ENCODE data around the gene GALNT11.
"Not testable (repeated sequence)": the region's sequence is repeated elsewhere in the genome, so short reads cannot be mapped to it uniquely, and the experiment has no call there.

GALNT11 gene

GRCh38 chr7:152076940-152077933, 51.8 kb downstream of the GALNT11 start:
- DNase-seq = no peak

DNA sequence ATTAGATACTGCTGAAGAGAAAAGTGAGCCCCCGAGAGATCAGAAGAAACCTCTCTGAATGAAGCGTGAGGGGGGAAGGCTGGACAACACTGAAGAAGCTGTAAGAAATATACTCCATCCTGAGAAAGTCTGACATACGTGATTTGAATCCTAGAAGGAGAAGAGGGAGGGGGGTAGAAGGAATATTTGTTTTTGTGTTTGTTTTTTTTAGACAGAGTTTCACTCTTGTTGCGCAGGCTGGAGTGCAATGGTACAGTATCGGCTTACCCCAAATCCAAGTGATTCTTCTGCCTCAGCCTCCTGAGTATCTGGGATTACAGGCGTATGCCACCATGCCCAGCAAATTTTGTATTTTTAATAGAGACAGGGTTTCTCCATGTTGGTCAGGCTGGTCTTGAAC, 52.6 kb downstream of the GALNT11 start:
- no peak for DNase-seq

DNA sequence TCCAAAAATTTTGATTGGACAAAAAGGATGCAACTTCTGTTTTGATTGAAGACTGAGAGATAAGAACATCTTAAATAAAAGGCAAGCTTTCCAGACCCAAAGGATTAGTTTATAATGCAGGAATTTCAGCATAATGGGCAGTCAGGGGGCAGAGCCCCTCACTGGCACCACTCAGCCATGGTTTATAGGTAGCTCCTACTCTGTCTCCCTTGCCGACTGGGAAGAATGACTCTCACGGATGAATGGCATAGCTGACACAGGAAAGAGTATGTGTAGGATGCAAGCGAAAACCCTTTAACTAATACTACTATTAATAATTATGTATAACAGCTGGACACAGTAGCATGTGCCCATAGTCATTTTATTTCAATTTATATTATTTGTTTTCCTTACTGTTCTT, 53.3 kb downstream of the GALNT11 start:
- DNase-seq = no peak

DNA sequence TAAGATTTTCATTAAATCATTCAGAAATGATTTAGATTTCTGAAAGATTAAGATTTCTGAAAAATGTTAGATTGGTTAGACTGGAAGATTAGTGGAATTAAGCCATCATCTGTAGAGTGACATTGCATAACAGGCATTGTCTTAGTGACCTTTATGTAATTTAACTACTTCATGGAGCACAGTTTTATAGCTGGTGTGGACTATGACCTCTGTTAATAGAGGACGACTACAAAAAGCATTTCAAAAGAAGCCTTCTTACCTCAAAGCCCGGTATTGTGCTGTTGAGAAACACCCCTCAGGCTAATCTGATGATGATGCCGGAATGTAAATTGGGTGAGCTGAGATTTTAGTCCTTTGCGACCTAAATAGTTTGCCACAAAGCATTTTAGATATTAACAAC, 55.6 kb downstream of the GALNT11 start:
- DNase-seq = no peak

- not testable (repeated sequence) for DNase-seq
Observed at GRCh38 chr7:152082073-152082721, 56.7 kb downstream of the GALNT11 start.

GRCh38 chr7:152085131-152085530, 59.7 kb downstream of the GALNT11 start:
- DNase-seq = no peak

- DNase-seq = no peak
Observed at GRCh38 chr7:152086513-152086912, 61.0 kb downstream of the GALNT11 start.

DNA sequence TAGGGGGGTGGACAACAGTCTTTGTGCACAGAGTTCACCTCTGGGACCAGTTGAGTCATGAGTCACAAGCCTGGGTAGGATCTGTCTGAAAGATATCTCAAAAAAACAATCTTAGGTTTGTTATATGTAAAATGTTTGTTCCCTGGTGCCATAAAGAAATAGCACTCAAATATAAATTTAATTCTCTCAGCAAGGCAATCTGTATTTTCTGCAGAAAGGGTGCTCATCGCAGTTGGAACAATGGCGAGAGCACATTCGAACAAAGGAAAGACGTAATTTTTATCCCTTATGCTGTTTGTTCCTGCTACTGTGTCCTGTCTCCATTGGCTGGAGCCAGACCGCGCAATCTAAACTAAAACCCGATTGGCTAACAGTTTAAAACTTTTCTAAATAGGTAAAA, 63.7 kb downstream of the GALNT11 start:
- DNase-seq = no peak

DNA sequence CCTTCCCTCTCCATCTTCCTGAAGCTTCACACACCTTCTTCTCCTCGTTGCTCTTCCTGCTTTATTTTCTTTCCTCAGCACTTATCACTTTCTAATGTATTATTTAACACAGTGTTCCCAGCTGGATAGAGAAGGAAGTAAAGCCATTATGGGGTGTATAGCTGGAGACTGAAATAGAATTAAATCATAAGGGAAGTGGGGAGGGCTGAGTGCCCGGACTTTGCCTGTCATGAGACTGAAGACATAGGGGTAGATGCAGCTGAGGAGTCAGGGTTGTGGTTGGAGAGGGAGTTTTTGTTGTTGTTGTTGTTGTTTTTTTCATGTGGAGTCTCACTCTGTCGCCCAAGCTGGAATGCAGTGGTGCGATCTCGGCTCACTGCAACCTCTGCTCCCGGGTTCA, 65.3 kb downstream of the GALNT11 start:
- no peak for DNase-seq

DNA sequence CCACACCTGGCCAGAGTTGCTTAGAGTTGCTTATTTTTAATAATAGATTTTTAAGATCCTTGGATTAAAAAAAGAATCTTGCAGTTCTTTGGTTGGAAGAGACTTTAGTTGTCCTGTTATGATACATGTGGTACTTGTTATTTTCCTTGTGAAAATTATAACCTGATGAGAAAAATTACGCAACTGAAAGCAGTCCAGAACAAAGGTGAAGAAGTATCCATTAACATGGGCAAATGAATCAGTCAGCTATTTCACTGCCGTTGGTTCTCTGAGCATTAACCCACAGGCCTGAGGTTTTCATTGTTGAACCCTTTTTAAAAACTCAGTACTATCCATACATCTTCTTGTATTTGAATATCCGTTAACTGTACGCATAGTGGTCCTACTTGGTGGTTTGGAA, 68.2 kb downstream of the GALNT11 start:
- no peak for DNase-seq

GRCh38 chr7:152095771-152096170, 70.3 kb downstream of the GALNT11 start:
- DNase-seq = no peak

- DNase-seq = no peak
Observed at GRCh38 chr7:152097330-152097729, 71.9 kb downstream of the GALNT11 start.

- no peak for DNase-seq
Observed at GRCh38 chr7:152103066-152103465, 77.6 kb downstream of the GALNT11 start.

- no peak for DNase-seq
Observed at GRCh38 chr7:152103691-152104090, 78.2 kb downstream of the GALNT11 start.

GRCh38 chr7:152105205-152105604, 79.7 kb downstream of the GALNT11 start:
- DNase-seq = no peak

GRCh38 chr7:152106990-152107389, 81.5 kb downstream of the GALNT11 start:
- DNase-seq = no peak

- DNase-seq = no peak
Observed at GRCh38 chr7:152107945-152108344, 82.5 kb downstream of the GALNT11 start.

- DNase-seq = no peak
Observed at GRCh38 chr7:152108359-152108758, 82.9 kb downstream of the GALNT11 start.

DNA sequence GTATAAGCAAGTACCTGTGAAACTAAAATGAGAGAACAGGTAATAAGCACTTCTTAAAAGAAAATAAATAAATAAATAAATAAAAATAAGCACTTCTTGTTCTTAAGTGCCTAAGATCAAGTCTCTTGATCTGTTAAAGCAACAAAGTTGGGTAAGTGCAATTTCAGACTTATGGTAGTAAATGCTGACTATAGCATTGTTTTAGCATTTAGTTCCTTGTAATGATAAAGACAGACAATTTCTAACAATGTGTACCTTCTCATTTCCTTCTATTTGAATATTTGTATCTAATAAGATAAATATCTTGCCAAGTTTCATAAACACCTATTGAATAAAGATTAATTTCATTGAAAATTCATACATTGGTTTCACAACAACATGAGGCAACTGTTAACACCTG, 87.4 kb downstream of the GALNT11 start:
- no peak for DNase-seq

DNA sequence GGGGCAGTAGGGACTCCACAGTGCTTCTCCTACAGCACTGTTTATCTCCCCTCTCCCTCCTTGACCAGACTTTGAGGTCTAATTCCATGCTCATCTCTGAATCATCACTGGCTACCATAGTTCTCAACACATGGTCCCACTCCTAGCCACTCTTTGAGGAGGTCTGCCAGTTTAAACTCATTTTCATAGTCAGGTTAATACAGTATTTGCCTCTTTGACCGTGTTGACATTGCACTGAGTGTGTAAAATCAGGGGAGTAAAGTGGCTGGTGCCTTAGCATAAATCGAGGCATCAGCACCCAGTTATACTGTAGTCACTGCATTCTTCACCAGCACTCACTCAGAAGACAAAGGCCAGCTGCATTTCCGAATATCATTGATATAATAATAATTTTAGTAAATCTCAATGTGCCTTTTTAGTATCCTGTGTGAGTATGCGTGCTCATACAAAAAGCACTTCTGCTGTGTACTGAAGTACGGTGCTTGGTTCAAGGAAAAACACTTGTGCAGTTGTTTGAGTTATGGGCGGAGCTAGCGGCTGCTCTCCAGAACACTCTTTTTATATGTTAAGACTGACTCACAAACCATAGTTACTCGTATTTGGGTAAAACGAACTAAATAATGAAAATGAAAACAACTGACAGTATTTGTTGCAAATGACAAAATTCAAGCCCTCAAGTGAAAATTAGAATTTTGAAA, 89.7 kb downstream of the GALNT11 start:
- no peak for DNase-seq

GRCh38 chr7:152117356-152117755, 91.9 kb downstream of the GALNT11 start:
- no peak for DNase-seq

DNA sequence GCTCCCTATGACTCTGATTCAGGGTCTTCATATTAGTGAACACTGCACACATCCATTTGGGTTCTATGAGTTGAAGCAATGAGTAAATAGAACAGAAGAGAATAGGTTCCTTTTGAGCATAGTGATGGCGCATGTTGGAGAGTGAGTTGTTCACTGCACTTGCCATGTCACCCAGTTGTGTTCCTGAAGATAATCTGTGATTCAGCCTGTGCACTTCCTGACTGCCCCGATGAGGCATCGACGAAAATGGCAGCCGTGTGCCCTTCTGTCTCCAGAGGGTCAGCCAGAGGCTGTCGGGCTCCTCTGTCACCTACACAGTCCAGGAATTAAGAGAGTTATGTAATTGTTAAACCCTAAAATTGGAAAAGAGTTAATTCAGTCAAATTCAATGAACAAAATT, 94.7 kb downstream of the GALNT11 start:
- no peak for DNase-seq

- no peak for DNase-seq
Observed at GRCh38 chr7:152120776-152121175, 95.3 kb downstream of the GALNT11 start.

DNA sequence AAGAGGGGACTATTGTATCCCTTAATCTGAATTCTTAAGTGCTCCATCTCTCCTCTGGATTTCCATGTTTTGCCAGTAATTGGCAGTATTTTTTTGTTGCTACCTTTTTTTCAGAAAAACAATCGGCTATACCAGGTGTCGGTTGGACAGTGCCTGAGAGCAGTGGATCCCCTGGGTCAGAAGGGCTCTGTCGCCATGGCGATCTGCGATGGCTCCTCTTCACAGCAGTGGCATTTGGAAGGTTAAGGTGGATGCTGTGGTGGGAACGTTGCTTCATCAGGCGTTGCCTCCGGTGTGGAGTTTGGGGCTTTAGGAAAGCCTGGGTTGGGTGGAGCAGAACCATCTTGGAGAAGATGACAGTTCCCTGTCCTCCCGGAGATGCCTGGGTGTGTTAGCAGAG, 96.0 kb downstream of the GALNT11 start:
- DNase-seq = no peak
